ENCODE results near the gene EDA. TPM values are rescaled to one million over a fixed set of nuclear protein-coding genes. Genes with fewer than 3 reads are reported as not detected.

The EDA gene
- total and polyA plus RNA-seq, 2 of the 13 experiments (the other 11 are each of a cell fraction or from before 2014, with no cell fraction given) = 8.8 to 11.2 TPM

GRCh38 chrX:69616457-69617203 is 717 bp downstream of the EDA start (continued):
- TF ChIP-seq, protein P1, sequence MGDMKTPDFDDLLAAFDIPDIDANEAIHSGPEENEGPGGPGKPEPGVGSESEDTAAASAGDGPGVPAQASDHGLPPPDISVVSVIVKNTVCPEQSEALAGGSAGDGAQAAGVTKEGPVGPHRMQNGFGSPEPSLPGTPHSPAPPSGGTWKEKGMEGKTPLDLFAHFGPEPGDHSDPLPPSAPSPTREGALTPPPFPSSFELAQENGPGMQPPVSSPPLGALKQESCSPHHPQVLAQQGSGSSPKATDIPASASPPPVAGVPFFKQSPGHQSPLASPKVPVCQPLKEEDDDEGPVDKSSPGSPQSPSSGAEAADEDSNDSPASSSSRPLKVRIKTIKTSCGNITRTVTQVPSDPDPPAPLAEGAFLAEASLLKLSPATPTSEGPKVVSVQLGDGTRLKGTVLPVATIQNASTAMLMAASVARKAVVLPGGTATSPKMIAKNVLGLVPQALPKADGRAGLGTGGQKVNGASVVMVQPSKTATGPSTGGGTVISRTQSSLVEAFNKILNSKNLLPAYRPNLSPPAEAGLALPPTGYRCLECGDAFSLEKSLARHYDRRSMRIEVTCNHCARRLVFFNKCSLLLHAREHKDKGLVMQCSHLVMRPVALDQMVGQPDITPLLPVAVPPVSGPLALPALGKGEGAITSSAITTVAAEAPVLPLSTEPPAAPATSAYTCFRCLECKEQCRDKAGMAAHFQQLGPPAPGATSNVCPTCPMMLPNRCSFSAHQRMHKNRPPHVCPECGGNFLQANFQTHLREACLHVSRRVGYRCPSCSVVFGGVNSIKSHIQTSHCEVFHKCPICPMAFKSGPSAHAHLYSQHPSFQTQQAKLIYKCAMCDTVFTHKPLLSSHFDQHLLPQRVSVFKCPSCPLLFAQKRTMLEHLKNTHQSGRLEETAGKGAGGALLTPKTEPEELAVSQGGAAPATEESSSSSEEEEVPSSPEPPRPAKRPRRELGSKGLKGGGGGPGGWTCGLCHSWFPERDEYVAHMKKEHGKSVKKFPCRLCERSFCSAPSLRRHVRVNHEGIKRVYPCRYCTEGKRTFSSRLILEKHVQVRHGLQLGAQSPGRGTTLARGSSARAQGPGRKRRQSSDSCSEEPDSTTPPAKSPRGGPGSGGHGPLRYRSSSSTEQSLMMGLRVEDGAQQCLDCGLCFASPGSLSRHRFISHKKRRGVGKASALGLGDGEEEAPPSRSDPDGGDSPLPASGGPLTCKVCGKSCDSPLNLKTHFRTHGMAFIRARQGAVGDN (CRISPR knock-in tag; IDR thresholded peaks at IDR 0.05) = peak; percentile 66
- TF ChIP-seq, protein P2, sequence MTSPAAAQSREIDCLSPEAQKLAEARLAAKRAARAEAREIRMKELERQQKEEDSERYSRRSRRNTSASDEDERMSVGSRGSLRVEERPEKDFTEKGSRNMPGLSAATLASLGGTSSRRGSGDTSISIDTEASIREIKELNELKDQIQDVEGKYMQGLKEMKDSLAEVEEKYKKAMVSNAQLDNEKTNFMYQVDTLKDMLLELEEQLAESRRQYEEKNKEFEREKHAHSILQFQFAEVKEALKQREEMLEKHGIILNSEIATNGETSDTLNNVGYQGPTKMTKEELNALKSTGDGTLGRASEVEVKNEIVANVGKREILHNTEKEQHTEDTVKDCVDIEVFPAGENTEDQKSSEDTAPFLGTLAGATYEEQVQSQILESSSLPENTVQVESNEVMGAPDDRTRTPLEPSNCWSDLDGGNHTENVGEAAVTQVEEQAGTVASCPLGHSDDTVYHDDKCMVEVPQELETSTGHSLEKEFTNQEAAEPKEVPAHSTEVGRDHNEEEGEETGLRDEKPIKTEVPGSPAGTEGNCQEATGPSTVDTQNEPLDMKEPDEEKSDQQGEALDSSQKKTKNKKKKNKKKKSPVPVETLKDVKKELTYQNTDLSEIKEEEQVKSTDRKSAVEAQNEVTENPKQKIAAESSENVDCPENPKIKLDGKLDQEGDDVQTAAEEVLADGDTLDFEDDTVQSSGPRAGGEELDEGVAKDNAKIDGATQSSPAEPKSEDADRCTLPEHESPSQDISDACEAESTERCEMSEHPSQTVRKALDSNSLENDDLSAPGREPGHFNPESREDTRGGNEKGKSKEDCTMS (CRISPR knock-in tag; conservative IDR thresholded peaks at IDR 0.05) = no peak
- TF ChIP-seq ZBTB25 (CRISPR knock-in tag; IDR thresholded peaks at IDR 0.05) (no peak), ZNF598 (CRISPR knock-in tag; IDR thresholded peaks at IDR 0.05; ENCODE audit: borderline replicate concordance) (peak; percentile 6; the same call in 1 of the 2 replicates), RFX3 (CRISPR knock-in tag; IDR thresholded peaks at IDR 0.05) (no peak), ATRX (CRISPR knock-in tag; IDR thresholded peaks at IDR 0.05; ENCODE audit: borderline replicate concordance) (no peak), SP140L (CRISPR knock-in tag; IDR thresholded peaks at IDR 0.05; ENCODE audit: borderline replicate concordance) (no peak), DNMT3B (CRISPR knock-in tag; conservative IDR thresholded peaks at IDR 0.05) (no peak), ZNF775 (CRISPR knock-in tag; IDR thresholded peaks at IDR 0.05; ENCODE audit: borderline replicate concordance) (no peak), SETDB1 (CRISPR knock-in tag; IDR thresholded peaks at IDR 0.05; ENCODE audit: borderline replicate concordance) (no peak), GFI1 (CRISPR knock-in tag; IDR thresholded peaks at IDR 0.05; ENCODE audit: borderline replicate concordance) (no peak), KMT2B (CRISPR knock-in tag; IDR thresholded peaks at IDR 0.05) (no peak), ZNF264 (CRISPR knock-in tag; IDR thresholded peaks at IDR 0.05) (no peak), MLLT10 (CRISPR knock-in tag; IDR thresholded peaks at IDR 0.05) (no peak)
- TF ChIP-seq, protein P3, sequence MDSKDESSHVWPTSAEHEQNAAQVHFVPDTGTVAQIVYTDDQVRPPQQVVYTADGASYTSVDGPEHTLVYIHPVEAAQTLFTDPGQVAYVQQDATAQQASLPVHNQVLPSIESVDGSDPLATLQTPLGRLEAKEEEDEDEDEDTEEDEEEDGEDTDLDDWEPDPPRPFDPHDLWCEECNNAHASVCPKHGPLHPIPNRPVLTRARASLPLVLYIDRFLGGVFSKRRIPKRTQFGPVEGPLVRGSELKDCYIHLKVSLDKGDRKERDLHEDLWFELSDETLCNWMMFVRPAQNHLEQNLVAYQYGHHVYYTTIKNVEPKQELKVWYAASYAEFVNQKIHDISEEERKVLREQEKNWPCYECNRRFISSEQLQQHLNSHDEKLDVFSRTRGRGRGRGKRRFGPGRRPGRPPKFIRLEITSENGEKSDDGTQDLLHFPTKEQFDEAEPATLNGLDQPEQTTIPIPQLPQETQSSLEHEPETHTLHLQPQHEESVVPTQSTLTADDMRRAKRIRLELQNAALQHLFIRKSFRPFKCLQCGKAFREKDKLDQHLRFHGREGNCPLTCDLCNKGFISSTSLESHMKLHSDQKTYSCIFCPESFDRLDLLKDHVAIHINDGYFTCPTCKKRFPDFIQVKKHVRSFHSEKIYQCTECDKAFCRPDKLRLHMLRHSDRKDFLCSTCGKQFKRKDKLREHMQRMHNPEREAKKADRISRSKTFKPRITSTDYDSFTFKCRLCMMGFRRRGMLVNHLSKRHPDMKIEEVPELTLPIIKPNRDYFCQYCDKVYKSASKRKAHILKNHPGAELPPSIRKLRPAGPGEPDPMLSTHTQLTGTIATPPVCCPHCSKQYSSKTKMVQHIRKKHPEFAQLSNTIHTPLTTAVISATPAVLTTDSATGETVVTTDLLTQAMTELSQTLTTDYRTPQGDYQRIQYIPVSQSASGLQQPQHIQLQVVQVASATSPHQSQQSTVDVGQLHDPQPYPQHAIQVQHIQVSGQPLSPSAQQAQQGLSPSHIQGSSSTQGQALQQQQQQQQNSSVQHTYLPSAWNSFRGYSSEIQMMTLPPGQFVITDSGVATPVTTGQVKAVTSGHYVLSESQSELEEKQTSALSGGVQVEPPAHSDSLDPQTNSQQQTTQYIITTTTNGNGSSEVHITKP (CRISPR knock-in tag; IDR thresholded peaks at IDR 0.05; ENCODE audit: low read depth) = no peak
